Epidermal melanocyte (primary cell): ENCODE data around the gene SERPINB12.
A peak's percentile ranks its signal among the peaks of the same experiment; 100 is the strongest.

ENCODE experiments used
- DNase-seq: peaks from one replicate; pipeline ENCODE4 v3.0.0; 2011; ENCODE audit warnings: low spot score; ENCODE audit not compliant: insufficient read length

SERPINB12 gene

GRCh38 chr18:63550068-63550467, 7.9 kb downstream of the SERPINB12 start:
- peak; percentile 27 for DNase-seq

DNA sequence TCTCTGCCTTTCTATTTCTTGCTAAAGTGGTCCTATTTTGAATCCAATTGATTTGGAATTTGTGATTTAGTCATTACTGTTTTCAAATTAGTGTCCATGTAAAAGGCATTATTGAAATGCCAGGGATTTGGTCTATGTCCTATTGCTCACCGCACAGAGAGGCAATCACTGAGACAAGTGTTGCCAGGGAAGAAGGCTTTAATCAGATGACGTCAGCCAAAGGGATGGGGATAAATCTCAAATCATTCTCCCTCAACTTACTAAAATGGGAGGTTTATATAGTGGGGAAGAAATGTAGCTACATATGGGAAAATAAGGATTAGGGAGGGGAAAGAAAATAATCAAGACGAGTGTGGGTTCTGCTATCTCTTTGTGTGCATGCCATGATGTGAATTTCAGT, 9.6 kb downstream of the SERPINB12 start:
- DNase-seq = no peak

DNA sequence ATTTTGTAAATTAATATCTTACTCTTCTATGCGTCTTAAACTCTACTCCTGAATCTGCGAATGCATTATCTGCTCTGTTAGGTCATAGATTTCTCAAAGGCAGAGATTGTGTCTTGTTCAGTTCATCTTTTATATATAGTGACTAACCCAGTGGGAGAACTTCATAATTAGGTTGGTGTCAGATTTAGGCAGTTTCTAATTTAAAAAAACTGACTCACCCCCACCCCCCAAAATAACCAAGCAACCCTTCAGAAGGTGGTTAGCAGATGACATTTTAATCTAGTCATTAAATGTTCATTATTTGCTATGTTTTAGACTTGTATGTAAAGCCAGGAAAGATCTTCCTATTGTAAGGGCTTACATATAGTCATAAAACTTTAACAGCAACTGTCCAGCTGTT, 10.4 kb downstream of the SERPINB12 start:
- DNase-seq = no peak

GRCh38 chr18:63553081-63553480, 10.9 kb downstream of the SERPINB12 start:
- peak; percentile 86 for DNase-seq

DNA sequence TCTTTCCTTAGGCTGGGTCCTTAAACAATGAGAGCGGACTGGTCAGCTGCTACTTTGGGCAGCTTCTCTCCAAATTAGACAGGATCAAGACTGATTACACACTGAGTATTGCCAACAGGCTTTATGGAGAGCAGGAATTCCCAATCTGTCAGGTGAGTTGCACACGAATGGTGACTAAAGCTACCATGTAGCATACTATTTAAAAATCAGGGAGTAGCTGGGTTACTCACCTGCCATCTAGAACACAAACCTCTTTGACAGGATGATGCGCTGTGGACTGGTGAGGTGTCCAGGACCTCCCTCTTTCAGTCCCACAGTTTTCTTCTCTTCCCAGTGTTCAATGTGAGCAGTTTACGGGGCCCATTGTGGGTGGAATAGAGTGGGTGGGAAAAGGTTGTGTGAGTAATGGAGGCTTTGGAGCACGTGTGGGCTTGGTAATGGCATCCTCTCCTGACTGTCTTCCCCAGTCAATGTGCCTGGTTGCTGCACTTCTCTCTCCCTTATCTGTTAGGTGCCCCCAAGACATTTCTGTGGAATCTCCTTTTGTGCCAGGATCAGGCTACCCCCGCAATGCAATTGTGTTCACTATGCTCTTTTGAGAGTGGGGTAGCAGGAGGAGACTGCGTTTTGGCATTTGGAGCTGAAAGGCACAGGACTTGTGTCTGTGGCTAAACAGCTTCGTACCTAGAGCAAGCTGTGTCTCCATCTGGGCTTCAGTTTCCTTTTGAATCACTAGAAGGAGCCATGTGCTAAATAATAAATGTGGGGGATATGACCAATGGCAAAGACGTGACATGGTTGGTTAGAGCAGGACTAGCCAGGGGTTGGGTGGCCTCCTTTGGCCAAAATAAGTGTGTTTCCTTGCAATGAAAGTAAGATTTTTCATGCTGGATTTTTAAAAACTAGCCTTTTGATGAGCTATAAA, 17.7 kb downstream of the SERPINB12 start:
- DNase-seq = no peak

GRCh38 chr18:63562284-63562683, 20.1 kb downstream of the SERPINB12 start:
- DNase-seq = no peak

GRCh38 chr18:63564021-63564420, 21.9 kb downstream of the SERPINB12 start:
- DNase-seq = no peak

DNA sequence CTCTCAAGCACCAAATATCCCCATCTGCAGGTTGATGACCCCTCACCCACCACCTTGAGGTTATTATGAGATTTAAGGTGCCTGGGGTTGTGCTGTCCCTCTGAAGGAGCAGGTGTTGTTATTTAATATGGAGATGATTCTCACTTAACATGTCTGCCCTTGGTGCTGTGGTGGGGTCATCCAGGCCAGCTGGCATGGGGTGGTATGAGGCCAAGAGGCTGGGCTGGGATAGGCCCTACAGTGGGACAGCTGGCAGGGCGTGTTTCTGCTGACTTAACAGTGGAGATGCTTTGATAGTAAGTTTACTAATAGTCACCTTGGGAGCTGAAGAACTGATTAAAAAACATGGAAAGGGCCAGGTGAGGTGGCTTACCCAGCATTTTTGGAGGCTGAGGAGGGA, 22.4 kb downstream of the SERPINB12 start:
- no peak for DNase-seq

DNA sequence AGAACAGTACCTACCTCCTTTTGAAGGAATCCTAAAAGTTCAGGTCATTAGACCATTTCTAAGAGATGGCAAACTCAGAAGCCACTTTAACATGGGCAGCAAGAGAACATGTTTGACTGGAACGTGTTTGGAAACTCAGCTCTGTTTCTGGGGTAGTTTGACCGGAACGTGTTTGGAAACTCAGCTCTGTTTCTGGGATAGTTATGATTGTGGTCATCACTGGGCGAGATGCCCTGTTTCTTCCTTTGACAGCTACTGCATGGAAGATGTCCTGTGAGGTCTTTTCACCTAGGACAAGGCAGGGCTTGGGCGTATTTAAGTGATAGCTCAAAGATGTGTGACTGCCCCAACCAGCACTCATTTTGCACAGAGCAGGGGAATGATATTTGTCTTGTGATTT, 25.1 kb downstream of the SERPINB12 start:
- DNase-seq = no peak

- DNase-seq = no peak
These were observed 25.7 kb downstream of the SERPINB12 start for GRCh38 chr18:63567825-63568224.

- no peak for DNase-seq
These were observed 28.6 kb downstream of the SERPINB12 start for GRCh38 chr18:63570721-63571120.

GRCh38 chr18:63575681-63576080, 33.5 kb downstream of the SERPINB12 start:
- no peak for DNase-seq

DNA sequence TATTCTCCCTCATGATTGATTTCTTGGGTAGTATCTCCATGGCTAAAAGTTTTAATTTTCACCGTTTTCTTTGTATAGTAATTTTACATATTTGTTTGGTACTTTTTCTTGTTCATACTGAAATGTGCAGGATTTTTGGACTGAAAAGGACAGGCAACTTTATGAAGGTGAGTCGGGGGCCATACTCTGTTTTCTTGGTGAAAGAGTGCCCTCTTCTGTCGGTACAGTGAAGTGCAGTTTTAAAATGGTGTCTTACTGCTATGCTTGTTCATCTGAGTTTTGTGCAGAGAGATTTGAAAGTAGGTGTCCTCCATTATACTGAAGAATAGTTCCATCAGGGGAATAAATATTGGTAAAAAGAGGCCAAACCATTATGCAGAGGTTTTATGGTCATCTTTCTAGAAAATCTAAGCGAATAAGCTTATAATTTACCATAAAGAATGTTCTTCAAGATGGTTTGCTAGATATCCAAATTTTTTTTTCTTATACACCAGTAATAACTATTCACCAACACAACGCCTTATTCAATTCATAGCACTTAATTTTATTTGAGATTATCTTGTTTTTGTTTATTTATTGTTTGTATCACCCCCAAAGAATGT, 36.3 kb downstream of the SERPINB12 start:
- no peak for DNase-seq

DNA sequence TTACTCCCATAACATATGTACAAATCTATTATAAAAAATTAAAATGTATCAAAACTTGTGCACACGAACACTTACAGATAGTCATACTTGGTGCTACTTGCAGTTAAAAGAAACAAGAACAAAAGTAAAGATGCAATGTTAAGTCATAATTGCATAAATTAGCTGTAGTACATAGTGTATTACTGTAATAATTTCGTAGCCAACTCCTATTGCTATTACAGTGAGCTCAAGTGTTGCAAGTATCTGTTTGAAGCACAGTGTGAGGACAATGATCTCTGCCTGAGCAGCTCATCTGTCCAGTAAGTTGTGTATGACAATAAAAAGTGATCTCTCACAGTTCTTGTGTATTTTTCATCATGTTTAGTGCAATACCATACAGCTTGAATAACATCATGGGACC, 37.4 kb downstream of the SERPINB12 start:
- DNase-seq = no peak

DNA sequence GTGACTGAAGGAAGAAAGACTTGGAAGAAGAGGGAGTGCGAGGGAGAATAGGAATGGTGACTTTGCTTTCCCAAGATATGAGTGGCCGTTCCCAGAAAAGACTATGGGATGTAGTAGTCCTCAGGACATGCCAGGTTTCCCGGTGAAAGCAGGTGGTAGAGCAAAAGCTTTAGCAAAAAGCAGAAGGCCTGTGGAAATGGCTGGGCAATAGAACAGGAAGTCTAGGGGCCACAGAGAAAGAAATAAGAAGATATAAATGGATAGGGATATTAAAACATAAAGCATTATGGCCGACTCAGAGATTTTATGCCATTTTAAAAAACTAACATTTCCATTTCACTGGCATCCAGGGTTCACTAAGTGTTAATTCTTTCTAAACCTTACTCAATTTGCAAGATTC, 43.8 kb downstream of the SERPINB12 start:
- DNase-seq = no peak

DNA sequence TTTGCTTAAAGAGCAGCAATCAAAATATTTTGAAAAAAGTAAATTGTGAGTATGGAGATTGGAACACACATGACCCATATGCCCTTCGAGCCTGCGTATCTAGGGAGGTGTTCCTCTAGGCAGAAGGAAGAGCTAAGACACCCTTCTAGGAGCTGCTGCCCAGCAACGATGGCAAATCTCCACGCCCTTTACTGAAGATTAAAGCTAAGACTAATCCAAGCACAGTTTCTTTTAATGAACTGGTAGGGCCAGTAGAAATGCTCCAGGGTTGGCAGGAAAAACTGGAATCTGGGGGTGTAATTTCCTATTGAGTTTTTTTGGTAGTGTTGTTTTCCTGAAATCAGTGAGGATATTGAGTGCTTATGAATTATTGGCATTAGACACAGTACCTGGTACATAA, 44.3 kb downstream of the SERPINB12 start:
- no peak for DNase-seq

DNA sequence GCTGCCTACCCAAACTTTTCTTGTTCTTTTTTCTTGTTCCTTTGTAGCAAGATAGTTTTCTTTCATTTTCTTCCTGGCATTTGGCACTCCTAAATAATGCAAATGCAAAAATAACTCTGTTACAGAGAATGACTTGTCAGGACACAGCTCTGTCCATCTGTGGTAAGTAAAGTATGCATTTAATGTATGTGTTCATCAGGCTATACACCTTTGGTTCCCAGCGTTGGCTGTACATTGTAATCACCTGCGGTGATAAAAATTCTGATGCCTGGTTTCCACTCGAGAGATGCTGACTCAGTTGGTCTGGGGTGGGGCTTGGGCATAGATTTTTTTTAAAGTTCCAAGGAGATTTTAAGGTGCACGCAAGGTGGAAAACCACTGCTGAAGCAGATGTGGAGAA, 44.8 kb downstream of the SERPINB12 start, which contains the start of gene SERPINB13:
Gene SERPINB13, plus strand, starts transcription at position 378 of the 400 bp plus-strand sequence. CDS start 1,325 bp downstream, outside the sequence.
- DNase-seq = no peak

GRCh38 chr18:63588909-63589308, 46.7 kb downstream of the SERPINB12 start:
- no peak for DNase-seq

DNA sequence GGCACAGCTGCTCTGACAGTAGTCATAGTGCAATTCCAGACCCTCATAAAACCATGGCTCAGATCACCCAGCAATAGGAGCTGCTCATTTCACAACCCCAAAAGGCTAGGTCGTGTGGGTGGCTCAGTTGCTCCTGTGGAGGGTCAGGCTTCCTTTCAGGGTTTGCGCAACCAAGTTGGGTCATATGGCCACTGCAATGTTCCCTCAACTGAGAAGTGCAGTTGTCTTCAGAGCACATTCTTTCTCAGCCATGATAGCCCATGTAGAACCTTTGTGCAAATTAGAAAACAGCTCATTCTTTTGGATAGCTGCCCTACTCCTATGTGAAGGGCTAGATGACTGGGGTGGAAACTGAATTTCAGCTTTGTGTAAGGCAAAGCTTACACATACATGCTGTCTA, 48.2 kb downstream of the SERPINB12 start:
- DNase-seq = no peak

GRCh38 chr18:63590966-63591695, 49.0 kb downstream of the SERPINB12 start:
- DNase-seq = no peak

DNA sequence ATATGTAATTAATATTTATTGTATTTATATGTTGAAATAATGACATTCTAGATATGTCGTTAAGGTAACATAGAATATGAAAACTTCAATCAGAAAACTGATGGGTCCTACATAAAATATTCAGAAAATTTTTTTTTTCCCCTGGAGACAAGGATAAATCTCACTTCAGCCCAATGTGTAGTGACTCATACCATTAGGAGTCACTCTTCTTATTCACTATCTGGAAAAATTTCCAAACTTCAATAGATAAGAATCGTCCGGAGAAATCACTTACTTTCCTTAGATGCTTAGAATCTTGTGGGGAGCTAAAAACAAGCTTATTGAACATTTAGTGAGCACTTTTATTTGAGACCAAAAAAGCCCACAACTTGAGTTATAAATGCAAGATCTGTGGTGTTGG, 49.6 kb downstream of the SERPINB12 start:
- DNase-seq = no peak

- no peak for DNase-seq
These were observed 50.3 kb downstream of the SERPINB12 start for GRCh38 chr18:63592471-63592870.
